ENCODE data around the gene SP1.

DNA sequence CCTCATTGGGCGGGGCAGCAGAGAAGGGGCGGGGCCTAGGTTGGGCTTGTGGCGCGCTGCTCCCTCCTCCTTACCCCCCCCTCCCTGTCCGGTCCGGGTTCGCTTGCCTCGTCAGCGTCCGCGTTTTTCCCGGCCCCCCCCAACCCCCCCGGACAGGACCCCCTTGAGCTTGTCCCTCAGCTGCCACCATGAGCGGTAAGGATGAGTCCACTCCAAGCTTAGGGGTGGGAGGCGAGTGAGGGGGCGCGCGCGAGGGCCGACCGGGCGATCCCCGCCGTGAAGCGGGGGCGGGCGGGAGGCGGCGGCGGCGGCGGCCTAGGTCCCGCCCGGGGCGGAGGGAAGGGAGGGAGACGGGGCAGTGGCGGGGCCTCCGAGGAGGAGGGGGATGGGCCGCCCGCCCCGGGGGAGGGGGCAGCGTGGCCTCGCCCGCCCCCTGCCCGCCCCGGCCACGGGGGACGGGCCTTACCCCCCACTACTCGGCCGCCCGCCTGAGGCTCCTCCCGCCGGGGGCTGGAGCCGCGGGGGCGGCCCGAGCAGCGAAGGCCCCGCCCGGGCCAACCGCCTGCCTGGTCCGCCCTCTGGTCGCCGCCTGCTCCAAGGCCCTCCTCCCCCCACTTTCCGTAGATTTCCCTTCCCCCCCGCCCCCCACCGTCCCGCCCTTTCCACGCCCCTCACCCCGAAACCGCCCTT, at the start of gene SP1:
- TF ChIP-seq, protein P1, sequence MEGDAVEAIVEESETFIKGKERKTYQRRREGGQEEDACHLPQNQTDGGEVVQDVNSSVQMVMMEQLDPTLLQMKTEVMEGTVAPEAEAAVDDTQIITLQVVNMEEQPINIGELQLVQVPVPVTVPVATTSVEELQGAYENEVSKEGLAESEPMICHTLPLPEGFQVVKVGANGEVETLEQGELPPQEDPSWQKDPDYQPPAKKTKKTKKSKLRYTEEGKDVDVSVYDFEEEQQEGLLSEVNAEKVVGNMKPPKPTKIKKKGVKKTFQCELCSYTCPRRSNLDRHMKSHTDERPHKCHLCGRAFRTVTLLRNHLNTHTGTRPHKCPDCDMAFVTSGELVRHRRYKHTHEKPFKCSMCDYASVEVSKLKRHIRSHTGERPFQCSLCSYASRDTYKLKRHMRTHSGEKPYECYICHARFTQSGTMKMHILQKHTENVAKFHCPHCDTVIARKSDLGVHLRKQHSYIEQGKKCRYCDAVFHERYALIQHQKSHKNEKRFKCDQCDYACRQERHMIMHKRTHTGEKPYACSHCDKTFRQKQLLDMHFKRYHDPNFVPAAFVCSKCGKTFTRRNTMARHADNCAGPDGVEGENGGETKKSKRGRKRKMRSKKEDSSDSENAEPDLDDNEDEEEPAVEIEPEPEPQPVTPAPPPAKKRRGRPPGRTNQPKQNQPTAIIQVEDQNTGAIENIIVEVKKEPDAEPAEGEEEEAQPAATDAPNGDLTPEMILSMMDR (IDR thresholded peaks at IDR 0.05) = no peak
- peak; percentile 42 to 55 for TF ChIP-seq POLR2A (IDR thresholded peaks at IDR 0.05)
